ENCODE data around the gene EXOC4.

The EXOC4 gene

DNA sequence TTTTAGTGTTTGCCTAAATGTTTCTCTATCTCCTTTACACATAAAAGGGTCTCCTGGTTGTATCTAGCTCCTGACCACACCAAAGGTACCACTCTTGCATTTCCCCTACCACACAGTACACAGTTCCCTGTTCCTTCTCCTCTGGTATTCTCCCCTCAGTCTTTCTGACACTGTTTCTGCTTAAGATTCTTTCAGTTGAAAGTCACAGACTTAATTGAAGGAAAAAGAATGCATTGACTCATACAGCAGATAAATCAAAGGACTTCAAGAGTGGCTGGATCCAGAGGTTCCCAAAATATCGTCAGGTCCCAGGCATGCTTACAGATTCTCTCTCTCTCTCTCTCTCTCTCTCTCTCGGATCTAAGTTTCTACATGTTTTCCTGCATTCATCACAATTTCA, 688.6 kb downstream of the EXOC4 start:
- no peak for DNase-seq (ENCODE audit: low spot score)

- no peak for DNase-seq (ENCODE audit: low spot score)
These were observed 692.6 kb downstream of the EXOC4 start for GRCh38 chr7:133945497-133945896.

GRCh38 chr7:133947458-133948254, 694.8 kb downstream of the EXOC4 start:
- DNase-seq (ENCODE audit: low spot score): no peak

- DNase-seq (ENCODE audit: low spot score): peak; percentile 56
These were observed 695.7 kb downstream of the EXOC4 start for GRCh38 chr7:133948588-133948987.

GRCh38 chr7:133950855-133951254, 698.0 kb downstream of the EXOC4 start:
- no peak for DNase-seq (ENCODE audit: low spot score)

- no peak for DNase-seq (ENCODE audit: low spot score)
These were observed 702.3 kb downstream of the EXOC4 start for GRCh38 chr7:133955208-133955607.

GRCh38 chr7:133957845-133958244, 705.0 kb downstream of the EXOC4 start:
- no peak for DNase-seq (ENCODE audit: low spot score)

DNA sequence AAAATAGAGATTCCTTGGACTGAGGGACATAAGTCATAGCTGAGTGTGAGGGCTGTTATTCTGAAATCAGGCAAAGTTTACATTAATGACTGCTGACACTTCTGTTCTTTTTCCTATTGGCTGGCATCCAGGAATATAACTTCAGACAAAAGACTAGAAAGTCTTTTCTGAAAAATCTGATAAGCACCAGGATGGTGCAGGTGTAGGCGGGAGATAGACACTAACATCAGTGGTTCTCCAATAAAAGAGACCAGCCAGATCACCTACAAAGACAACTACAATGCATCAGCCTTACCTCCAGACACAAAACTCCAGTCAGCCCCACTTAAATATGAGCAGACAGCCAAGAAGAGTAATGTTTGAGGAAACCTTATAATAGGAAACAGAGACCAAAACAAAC, 705.9 kb downstream of the EXOC4 start:
- DNase-seq (ENCODE audit: low spot score): no peak

DNA sequence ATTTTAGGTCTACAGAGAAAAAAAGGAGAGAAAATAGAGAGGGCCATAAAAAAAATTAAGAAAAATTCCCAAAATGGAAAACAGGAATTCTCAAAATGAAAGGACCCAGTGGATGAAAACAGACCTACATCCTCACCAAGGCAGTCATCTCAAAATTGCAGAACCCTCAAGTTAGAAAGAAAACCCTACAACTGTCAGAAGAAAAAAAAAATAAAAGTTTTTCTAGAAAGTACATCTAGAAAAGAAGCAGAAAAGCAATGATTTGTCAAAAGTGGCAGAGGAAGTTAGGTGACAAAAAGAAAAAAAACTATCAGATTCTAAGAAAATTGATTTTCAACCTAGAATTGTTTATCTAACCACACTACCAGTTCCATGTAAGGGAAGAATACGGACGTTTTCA, 706.6 kb downstream of the EXOC4 start:
- DNase-seq (ENCODE audit: low spot score): no peak

DNA sequence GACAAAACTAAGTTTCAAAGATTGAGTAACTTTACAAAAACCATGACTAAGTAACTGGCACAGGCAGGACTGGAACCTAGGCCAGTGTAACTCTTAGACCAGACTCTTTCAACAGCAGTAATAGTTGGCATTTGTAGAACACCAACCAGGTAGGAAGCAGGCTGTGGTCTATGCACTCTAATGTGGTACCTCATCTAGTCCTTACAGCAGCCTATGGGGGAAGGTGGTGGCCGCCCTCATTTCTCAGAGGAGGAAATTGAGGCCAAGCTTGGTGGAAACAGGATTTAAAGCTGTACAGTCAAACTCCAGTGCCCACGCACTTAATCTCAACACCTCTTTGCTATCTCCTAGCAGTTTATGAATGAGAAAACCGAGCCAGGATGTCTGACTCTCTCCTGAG, 708.8 kb downstream of the EXOC4 start:
- no peak for DNase-seq (ENCODE audit: low spot score)

DNA sequence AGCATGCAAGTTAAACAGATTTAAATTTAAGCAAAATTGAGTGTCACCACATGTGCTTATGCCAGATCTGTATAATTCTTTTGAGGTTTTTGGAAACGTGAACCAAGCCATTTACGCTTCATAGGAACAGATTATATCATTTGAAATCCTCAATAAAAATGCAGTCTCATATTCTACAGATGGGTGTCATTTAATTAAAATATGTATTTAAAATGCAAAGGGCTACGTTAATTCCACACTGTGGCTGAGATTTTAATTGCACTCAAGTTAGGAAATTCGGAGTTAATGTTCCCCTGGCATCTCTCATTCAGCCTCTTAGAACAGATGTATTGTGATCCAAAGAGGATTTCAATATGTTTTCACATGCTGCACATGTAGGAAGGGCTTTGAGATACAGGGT, 709.8 kb downstream of the EXOC4 start:
- no peak for DNase-seq (ENCODE audit: low spot score)

DNA sequence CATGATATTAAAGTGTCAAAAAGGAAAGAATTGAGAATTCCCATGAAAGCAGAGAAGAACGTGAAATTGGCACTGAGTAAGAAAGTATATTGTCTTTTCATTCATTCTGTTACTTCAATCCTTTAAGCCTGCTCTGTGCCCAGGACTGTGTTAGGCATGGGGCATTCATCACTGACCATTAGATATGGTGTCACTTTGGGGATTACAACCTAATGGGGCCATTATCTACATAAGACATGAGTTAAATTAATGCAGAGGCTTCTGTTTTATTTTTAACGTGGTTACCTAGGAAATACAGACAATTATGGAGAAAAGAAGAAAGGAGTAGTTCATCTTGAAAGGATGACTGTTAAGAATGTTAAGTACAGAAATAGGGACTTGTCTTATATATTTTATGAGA, 710.8 kb downstream of the EXOC4 start:
- peak; percentile 18 for DNase-seq (ENCODE audit: low spot score)

- no peak for DNase-seq (ENCODE audit: low spot score)
These were observed 718.7 kb downstream of the EXOC4 start for GRCh38 chr7:133971625-133972024.

DNA sequence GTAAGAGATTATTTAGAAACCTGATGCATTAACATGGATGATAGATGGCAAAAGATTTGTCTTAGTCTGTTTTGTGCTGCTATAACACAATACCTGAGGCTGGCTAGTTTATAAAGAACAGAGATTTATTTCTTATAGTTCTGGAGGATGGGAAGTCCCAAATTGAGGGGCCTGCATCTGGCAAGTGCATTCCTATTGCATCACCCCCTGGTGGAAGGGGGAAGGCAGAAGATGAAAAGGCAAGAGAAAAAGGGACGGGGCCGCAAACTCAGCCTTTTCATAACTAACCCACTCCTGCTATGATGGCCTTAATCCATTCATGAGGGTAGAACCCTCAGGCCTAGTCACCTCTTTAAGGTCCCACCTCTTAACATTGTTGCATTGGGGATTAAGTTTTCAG, 720.8 kb downstream of the EXOC4 start:
- no peak for DNase-seq (ENCODE audit: low spot score)

- no peak for DNase-seq (ENCODE audit: low spot score)
These were observed 722.3 kb downstream of the EXOC4 start for GRCh38 chr7:133975130-133975529.

- DNase-seq (ENCODE audit: low spot score): no peak
These were observed 723.3 kb downstream of the EXOC4 start for GRCh38 chr7:133976140-133976539.

- no peak for DNase-seq (ENCODE audit: low spot score)
These were observed 724.8 kb downstream of the EXOC4 start for GRCh38 chr7:133977409-133978274.

DNA sequence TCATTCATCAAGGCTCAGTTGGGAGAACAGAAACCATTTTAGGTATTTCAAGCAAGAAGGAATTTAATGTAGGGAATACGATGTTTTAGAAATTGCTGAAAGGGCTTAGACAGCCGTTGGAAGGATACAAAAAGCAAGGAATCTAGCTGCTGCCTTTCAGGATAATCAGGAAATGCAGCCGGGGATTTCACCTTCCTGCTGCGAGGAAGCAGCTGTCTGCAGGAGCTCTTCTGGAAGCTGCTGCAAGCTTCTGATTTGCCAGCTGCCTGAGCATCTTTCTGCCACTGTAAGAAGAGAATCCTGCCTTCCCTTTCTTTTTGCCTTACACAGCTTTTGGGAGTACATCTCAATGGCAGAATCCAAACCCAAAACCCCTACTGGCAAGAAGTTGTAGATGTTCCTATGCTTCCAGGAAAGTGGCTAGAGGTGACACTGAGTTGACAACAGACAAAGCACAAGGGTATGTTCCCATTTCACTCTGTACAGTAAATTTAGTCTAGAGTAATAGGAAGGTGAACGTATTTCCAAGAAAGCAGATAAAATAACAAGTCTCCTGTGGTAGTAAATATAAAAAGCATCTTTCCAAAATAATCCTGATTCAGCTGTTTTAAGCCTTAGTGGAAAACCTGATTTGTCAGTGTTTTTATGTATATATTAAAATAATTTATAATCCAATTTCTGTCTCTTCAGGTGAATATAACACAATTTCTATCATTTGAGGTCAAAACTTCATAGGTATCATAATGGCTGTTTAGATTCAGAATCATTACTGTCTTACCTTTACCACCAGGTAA, 725.8 kb downstream of the EXOC4 start:
- no peak for DNase-seq (ENCODE audit: low spot score)

GRCh38 chr7:133980804-133981203, 727.9 kb downstream of the EXOC4 start:
- DNase-seq (ENCODE audit: low spot score): no peak

DNA sequence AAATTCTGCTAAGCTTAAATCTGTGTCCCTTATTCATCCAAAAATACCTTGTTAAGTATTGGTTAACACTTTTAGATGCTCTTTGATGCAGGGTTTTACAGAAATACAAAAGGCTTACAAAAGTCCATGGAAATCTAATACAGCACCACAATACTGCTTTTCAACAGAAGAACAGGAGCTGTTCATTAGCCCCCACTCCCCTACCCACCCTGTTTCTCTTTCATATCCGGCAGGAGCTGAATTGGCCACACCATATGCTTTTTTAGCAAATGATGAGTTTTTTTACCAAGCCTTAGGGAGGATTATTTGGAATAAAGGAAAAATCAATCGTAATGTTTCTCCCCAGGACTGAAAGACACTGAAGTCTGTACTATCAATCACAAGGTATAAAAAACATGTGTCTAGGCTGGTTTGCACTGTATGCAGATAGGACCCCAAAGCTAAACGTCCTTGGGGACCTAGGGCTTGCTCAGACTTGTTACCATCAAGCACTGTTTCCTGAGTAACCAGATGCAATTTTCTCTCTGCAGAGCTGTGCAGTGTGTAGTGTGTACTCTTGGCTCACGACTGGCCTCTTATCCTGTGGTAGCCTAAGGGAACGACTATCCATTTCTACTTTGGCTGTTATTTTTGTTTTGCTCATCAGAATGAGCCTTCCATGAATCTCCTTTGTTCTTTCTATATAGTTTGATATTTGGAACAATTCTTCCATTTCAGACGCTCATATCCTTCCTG, 731.0 kb downstream of the EXOC4 start:
- peak; percentile 60 for DNase-seq (ENCODE audit: low spot score)

DNA sequence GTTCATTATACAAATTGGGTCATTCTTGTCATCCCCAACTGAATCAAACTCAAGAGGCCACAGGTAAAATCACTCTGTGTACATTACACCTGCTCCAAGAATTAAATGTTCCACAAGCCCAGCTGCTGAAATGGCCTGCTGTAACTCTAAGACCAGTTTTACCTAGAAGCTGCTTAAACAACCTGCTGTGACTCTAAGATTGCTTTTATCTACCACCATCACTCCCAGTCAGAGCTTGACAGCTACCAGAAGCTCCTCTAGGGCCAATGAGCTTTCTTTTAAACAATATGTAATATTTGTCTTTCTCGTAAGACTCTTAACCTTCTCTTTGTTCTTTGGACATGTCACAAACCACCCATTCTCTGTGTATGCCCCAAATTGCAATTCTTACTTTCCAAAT, 732.4 kb downstream of the EXOC4 start:
- DNase-seq (ENCODE audit: low spot score): no peak

- DNase-seq (ENCODE audit: low spot score): no peak
These were observed 734.7 kb downstream of the EXOC4 start for GRCh38 chr7:133987582-133987981.

Measured in COLO829 (cell line).